K562 (cell line): ENCODE results near the gene LTBP4. TPM values are rescaled to one million over a fixed set of nuclear protein-coding genes. Genes with fewer than 3 reads are reported as not detected.

ENCODE experiments used
- ATAC-seq: fragments of 200-7000 bp; cut with Tn5 transposase; 3 replicates; pipeline ENCODE4 v1.9.1; 2020; ENCODE audit warnings: moderate library complexity
- BruUV-seq: library from RNA; stranded (reverse); fragments of 400-500 nt; replicated peaks from 2 replicates; lab custom pipeline; 2021; lab: Mats Ljungman, UMichigan
- CTCF ChIA-PET: fragments of 300-600 bp; formaldehyde crosslinking; extraction: SDS; loops from one replicate; lab custom pipeline; 2021; ENCODE audit warnings: low intra/inter-chr PET ratio; lab: Yijun Ruan, JAX
- POLR2A ChIA-PET: fragments of 300-600, 350-650 bp; sonication (Branson Sonifier 250); formaldehyde crosslinking; extraction: SDS; loops from one replicate; lab custom pipeline; 2021; ENCODE audit warnings: antibody characterized with exemption, inconsistent platforms; lab: Yijun Ruan, JAX
- DNase-seq, 4 experiments: peaks; one replicate each; pipeline versions ENCODE4 v3.0.0 to v3.0.0-alpha.2; 2011 to 2018; ENCODE audit warnings: low spot score in 3 of 4, mixed read lengths in 3 of 4; ENCODE audit errors: extremely low read depth in 1 of 4
- FAIRE-seq: peaks from 2 replicates; lab custom pipeline; 2011; peaks lifted over from hg19 to GRCh38; lab: Jason Lieb, UNC
- H2AFZ ChIP-seq: 2 replicates; pipeline ENCODE4 v1.6.0; 2011; ENCODE audit warnings: low read depth, low read length, control low read depth, inconsistent platforms
- H3K27ac ChIP-seq: fragments of 200-600 bp; 3 replicates; pipeline ENCODE4 v1.8.0; 2011; ENCODE audit warnings: low read depth, mild to moderate bottlenecking, control low read depth, inconsistent platforms, low read length, moderate library complexity, mixed read lengths; ENCODE audit errors: extremely low read depth
- H3K27me3 ChIP-seq, 2 experiments: fragments of 300-600 bp in 1 of 2; 2 replicates in 1 of 2; 3 replicates in 1 of 2; pipeline versions ENCODE4 v1.6.0 to v1.8.0; 2011; ENCODE audit warnings: inconsistent platforms in 2 of 2, low read length in 2 of 2, mild to moderate bottlenecking in 1 of 2, mixed read lengths in 1 of 2, moderate library complexity in 1 of 2; ENCODE audit not compliant: control insufficient read depth in 2 of 2, insufficient read depth in 2 of 2
- H3K36me3 ChIP-seq: fragments of 300-600 bp; 3 replicates; pipeline ENCODE4 v1.8.0; 2011; ENCODE audit warnings: mild to moderate bottlenecking, low read length, inconsistent platforms; ENCODE audit not compliant: control insufficient read depth, insufficient read depth
- H3K4me1 ChIP-seq, 2 experiments: fragments of 200-600 bp in 1 of 2; replicated peaks in 1 of 2; 2 replicates in 1 of 2; 3 replicates in 1 of 2; pipeline versions ENCODE4 v1.5.1 to v1.8.0; 2011; ENCODE audit warnings: inconsistent platforms in 2 of 2, low read length in 2 of 2, mild to moderate bottlenecking in 1 of 2, mixed read lengths in 1 of 2, moderate library complexity in 1 of 2; ENCODE audit not compliant: control insufficient read depth in 2 of 2, insufficient read depth in 2 of 2
- H3K4me2 ChIP-seq: 2 replicates; pipeline ENCODE4 v1.6.1; 2011; ENCODE audit warnings: low read length, control low read depth, inconsistent platforms, mixed read lengths; ENCODE audit not compliant: insufficient read depth
- H3K4me3 ChIP-seq: fragments of 200-600 bp; sonication (generic), shearing (Covaris generic); 2 replicates; pipeline ENCODE4 v1.5.1; 2016; ENCODE audit warnings: control low read depth, inconsistent platforms
- H3K79me2 ChIP-seq: fragments of 200-600 bp; 3 replicates; pipeline ENCODE4 v1.8.0; 2011; ENCODE audit warnings: low read length, inconsistent platforms; ENCODE audit not compliant: control insufficient read depth, insufficient read depth
- H3K9ac ChIP-seq, 2 experiments: 2 replicates each; pipeline versions ENCODE4 v1.6.0 to v1.6.1; 2011; ENCODE audit warnings: low read depth in 2 of 2, low read length in 2 of 2, control low read depth in 1 of 2, inconsistent platforms in 1 of 2, mild to moderate bottlenecking in 1 of 2, mixed read lengths in 1 of 2; ENCODE audit not compliant: insufficient read depth in 1 of 2
- H3K9me1 ChIP-seq: one replicate; pipeline ENCODE4 v1.6.0; 2011; ENCODE audit warnings: inconsistent platforms, mild to moderate bottlenecking, low read length, moderate library complexity; ENCODE audit not compliant: control insufficient read depth, insufficient read depth
- H3K9me3 ChIP-seq: replicated peaks from 2 replicates; pipeline ENCODE4 v1.5.1; 2011; ENCODE audit warnings: low read depth, low read length, inconsistent platforms; ENCODE audit not compliant: control insufficient read depth, insufficient read depth
- H4K20me1 ChIP-seq: replicated peaks from 2 replicates; pipeline ENCODE4 v1.6.1; 2011; ENCODE audit warnings: low read length, inconsistent platforms, mixed read lengths; ENCODE audit not compliant: control insufficient read depth, insufficient read depth
- NBN ChIP-seq: fragments of 450-650 bp; IDR thresholded peaks from 2 replicates; pipeline ENCODE4 v1.6.1; 2016; ENCODE audit warnings: low read depth, mild to moderate bottlenecking
- NCOA4 ChIP-seq: fragments of 450-650 bp; IDR thresholded peaks from 2 replicates; pipeline ENCODE4 v1.6.1; 2018; ENCODE audit warnings: mild to moderate bottlenecking; ENCODE audit not compliant: partially characterized antibody
- RBFOX2 ChIP-seq: fragments of 200-400 bp; formaldehyde crosslinking; IDR thresholded peaks from 2 replicates; pipeline ENCODE4 v1.6.1; 2017; ENCODE audit warnings: low read depth, mild to moderate bottlenecking, low read length, moderate library complexity
- WGBS: fragments of 100-300 bp; shearing (Covaris generic); methylation state at CpG from one replicate; pipeline ENCODE4 v1.1.6; 2016; ENCODE audit warnings: low coverage, mixed read lengths; ENCODE audit not compliant: insufficient coverage; ENCODE audit errors: missing lambda C conversion rate; 5-methylcytosine and 5-hydroxymethylcytosine counted together
- in situ Hi-C: fragments of 300-500 bp; cut with MboI; formaldehyde crosslinking; loops from 4 replicates; pipeline ENCODE4 v1.15.0; 2018; ENCODE audit warnings: inconsistent platforms, mixed read lengths
- intact Hi-C: fragments of 100-400 bp; cut with micrococcal nuclease; formaldehyde crosslinking; loops from 2 replicates; pipeline ENCODE4 v1.14.2; 2022
- polyA plus RNA-seq, 8 experiments: library from polyadenylated mRNA; depleted of rRNA in 4 of 8; stranded (reverse) in 5 of 8; unstranded in 3 of 8; fragments of >200 nt; fragmentation: Nextera tagmentation in 2 of 8; fragmentation: Illumina TruSeq in 1 of 8; extraction: Ambion mirVana in 2 of 8; extraction: Trizol in 1 of 8; gene quantifications; 2 replicates each; pipeline versions ENCODE4 v1.2.1 to v1.2.3, GENCODE V29; 2011 to 2014; ENCODE audit warnings: inconsistent platforms in 1 of 8, missing spikeins in 1 of 8
- total RNA-seq, 7 experiments: library from RNA; depleted of rRNA in 6 of 7; stranded (reverse); fragments of >200 nt in 6 of 7; fragmentation: Illumina TruSeq in 2 of 7; extraction: Trizol in 2 of 7; gene quantifications; 2 replicates each; pipeline versions ENCODE4 v1.2.1 to v1.2.3, GENCODE V29; 2011 to 2021; ENCODE audit warnings: low replicate concordance in 1 of 7
- TF ChIP-seq, protein P1 (sequence below): sonication (generic); formaldehyde crosslinking; IDR thresholded peaks from 2 replicates; pipeline ENCODE4 v1.8.1; 2023; ENCODE audit warnings: mild to moderate bottlenecking, missing genetic modification reagents

LTBP4 gene
- total and polyA plus RNA-seq, 9 of the 15 experiments (the other 6 are each of a cell fraction or from before 2014, with no cell fraction given) = 0.35 to 160 (median 31.6) TPM

DNA sequence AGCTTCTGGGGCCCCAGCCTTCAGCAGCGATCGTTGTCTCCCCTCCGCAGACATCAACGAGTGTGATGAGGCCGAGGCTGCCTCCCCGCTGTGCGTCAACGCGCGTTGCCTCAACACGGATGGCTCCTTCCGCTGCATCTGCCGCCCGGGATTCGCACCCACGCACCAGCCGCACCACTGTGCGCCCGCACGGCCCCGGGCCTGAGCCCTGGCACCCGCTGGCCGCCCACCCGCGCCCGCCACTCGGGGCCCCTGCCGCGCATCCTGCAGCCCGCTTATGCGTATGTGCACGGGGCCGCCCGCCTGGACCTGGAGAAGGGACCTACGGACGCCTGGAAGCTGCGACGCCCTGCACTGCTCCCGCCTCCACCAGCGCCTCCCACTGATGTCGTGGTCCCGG, 28.2 kb downstream of the LTBP4 start:
- no peaks in the 10 kb centered on the region for H3K9me1 ChIP-seq
- FAIRE-seq (no peak), DNase-seq (no peak), ATAC-seq (no peak)
- H3K79me2 ChIP-seq = no peaks in the 10 kb centered on the region
- TF ChIP-seq NCOA4 (no peak), NBN (no peak), RBFOX2 (peak; percentile 28; the same call in 1 of the 2 replicates)
- TF ChIP-seq, protein P1, sequence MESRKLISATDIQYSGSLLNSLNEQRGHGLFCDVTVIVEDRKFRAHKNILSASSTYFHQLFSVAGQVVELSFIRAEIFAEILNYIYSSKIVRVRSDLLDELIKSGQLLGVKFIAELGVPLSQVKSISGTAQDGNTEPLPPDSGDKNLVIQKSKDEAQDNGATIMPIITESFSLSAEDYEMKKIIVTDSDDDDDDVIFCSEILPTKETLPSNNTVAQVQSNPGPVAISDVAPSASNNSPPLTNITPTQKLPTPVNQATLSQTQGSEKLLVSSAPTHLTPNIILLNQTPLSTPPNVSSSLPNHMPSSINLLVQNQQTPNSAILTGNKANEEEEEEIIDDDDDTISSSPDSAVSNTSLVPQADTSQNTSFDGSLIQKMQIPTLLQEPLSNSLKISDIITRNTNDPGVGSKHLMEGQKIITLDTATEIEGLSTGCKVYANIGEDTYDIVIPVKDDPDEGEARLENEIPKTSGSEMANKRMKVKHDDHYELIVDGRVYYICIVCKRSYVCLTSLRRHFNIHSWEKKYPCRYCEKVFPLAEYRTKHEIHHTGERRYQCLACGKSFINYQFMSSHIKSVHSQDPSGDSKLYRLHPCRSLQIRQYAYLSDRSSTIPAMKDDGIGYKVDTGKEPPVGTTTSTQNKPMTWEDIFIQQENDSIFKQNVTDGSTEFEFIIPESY (CRISPR knock-in tag) = peak; percentile 82
- intact Hi-C loops (no loop called here), in situ Hi-C loops (no loop called here)
- no peaks in the 10 kb centered on the region for H3K27me3 ChIP-seq
- WGBS = 95% methylated on average over 32 of the region's 42 CpGs
- no peak overlapping the region for H3K27ac ChIP-seq
- no peaks in the 10 kb centered on the region for H4K20me1 ChIP-seq
- H3K4me1 ChIP-seq = peaks cover 21 to 36% of the 10 kb centered on the region in 2 experiments
- H2AFZ ChIP-seq = no peak overlapping the region
- no peak overlapping the region for H3K4me2 ChIP-seq
- BruUV-seq = no TSS peak
- H3K9ac ChIP-seq = no peak overlapping the region
- peaks cover 50% of the 10 kb centered on the region; the same call in 2 of the 3 replicates for H3K36me3 ChIP-seq
- H3K9me3 ChIP-seq = no peaks in the 10 kb centered on the region
- no peak overlapping the region for H3K4me3 ChIP-seq
- POLR2A ChIA-PET = no interaction called here
- CTCF ChIA-PET = no interaction called here
